NCI-H526 treated with DMSO at 0.1 percent for 48 hours (cell line): ENCODE results near the gene CDC45.
A peak's percentile ranks its signal among the peaks of the same experiment; 100 is the strongest.
"Not testable (repeated sequence)": the region's sequence is repeated elsewhere in the genome, so short reads cannot be mapped to it uniquely, and the experiment has no call there.

Experiments used
- DNase-seq: peaks from one replicate; lab custom pipeline; 2025; lab: John Stamatoyannopoulos, UW

The CDC45 gene

GRCh38 chr22:19479355-19480172 lies at the start of gene CDC45:
Gene CDC45, plus strand, starts transcription at chr22:19479920. Its CDS starts 49 bp downstream, at chr22:19479969.
- DNase-seq: peak; percentile 94

GRCh38 chr22:19429950-19430889 lies 49.5 kb upstream of the CDC45 start:
- no peak for DNase-seq

- no peak for DNase-seq
Measured at GRCh38 chr22:19430890-19431541, 48.7 kb upstream of the CDC45 start.

- peak; percentile 34 for DNase-seq
Measured at GRCh38 chr22:19431649-19432132, 48.0 kb upstream of the CDC45 start, which contains the start of gene HIRA. Gene HIRA, minus strand, starts transcription at chr22:19431733. Its CDS starts 257 bp downstream, at chr22:19431476.

- peak; percentile 76 for DNase-seq
Measured at GRCh38 chr22:19432133-19432851, 47.4 kb upstream of the CDC45 start, which contains the start of gene MRPL40. Gene MRPL40, plus strand, starts transcription at chr22:19432545. Its CDS starts 10 bp downstream, at chr22:19432555.

GRCh38 chr22:19434401-19434800 lies 45.3 kb upstream of the CDC45 start:
- no peak for DNase-seq

GRCh38 chr22:19434829-19435580 lies 44.7 kb upstream of the CDC45 start:
- DNase-seq: no peak

GRCh38 chr22:19436444-19437161 lies 43.1 kb upstream of the CDC45 start:
- not testable (repeated sequence) for DNase-seq

GRCh38 chr22:19438298-19438697 lies 41.4 kb upstream of the CDC45 start:
- no peak for DNase-seq

- no peak for DNase-seq
Measured at GRCh38 chr22:19440411-19441195, 39.1 kb upstream of the CDC45 start.

- DNase-seq: no peak
Measured at GRCh38 chr22:19442166-19442565, 37.6 kb upstream of the CDC45 start.

- DNase-seq: no peak
Measured at GRCh38 chr22:19443544-19444211, 36.0 kb upstream of the CDC45 start.

GRCh38 chr22:19445279-19445982 lies 34.3 kb upstream of the CDC45 start:
- not testable (repeated sequence) for DNase-seq

GRCh38 chr22:19446603-19447329 lies 33.0 kb upstream of the CDC45 start:
- DNase-seq: no peak

GRCh38 chr22:19447330-19448075 lies 32.2 kb upstream of the CDC45 start, which contains the start of gene C22orf39:
Gene C22orf39, minus strand, starts transcription at chr22:19447711. Its CDS starts 23 bp downstream, at chr22:19447688.
- peak; percentile 84 for DNase-seq

- DNase-seq: peak; percentile 3
Measured at GRCh38 chr22:19448076-19448607, 31.6 kb upstream of the CDC45 start.
